ENCODE measurements around the gene MS4A8. TPM values are rescaled to one million over a fixed set of nuclear protein-coding genes. Genes with fewer than 3 reads are reported as not detected.
"Not testable (repeated sequence)": the region's sequence is repeated elsewhere in the genome, so short reads cannot be mapped to it uniquely, and the experiment has no call there.

The MS4A8 gene
- total RNA-seq, 2 experiments from 2014 or later = not detected

DNA sequence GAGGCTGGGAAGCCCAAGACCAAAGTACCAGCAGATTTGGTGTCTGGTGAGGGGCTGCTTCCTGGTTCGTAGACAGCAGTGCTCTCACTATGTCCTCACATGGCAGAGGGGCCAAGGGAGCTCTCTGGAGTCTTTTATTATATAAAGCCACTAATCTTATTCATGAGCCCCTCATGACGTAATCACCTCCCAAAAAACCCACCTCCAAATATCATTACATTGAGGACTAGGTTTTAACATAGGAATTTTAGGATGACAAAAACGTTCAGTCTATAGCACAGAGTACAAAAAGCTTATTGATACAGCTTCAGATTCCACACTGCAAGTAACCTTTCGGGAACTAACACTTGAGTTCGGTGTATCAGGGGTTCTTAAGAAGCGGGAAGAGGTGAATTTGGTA, 21.0 kb downstream of the MS4A8 start:
- POLR2A ChIA-PET = no interaction called here

DNA sequence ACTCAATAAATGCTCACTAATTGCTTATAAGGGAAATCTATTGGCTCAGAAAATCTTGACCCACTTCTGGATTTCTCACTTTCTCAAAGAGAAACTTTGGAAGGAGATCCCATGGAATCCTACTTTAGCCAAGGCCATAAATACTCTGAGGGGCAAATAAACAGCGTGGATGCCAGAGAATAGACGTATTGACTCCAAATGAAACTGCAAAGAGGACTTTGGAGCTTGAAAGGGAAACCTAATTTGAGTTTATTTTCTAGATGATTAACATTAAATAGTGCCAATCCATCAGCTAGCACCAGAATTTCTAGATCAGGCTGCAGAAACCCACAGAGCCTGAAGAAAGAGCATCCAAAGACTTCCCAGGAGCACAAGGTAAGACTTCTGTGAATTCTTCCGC, 25.0 kb downstream of the MS4A8 start, which contains the start of gene MS4A18:
TSS of gene MS4A18 (plus strand) at position 301 of the 400 bp plus-strand sequence.
- ChIA-PET POLR2A (no interaction called here), CTCF (no interaction called here)

More for the DNA sequence above, 21.0 kb downstream of the MS4A8 start:
- CTCF ChIA-PET = no interaction called here

DNA sequence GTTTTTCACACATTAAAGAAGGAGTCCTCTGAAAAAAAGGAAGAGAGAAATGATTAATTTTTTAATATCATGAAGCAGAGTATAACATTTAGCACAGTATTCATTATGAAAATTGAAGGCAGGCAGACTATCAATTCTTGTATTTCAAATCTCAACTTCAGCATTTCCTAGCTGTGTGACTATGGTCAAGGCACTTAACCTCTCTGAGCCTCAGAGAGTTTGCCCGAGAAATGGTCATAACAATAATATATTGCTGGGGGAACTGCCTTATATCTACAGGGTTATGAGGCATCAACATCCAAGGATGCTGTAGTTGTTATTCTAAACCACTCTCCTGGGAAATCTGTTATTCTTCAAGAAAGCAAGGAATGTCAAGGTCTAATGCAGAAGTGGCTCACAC, 26.2 kb downstream of the MS4A8 start:
- CTCF ChIA-PET = no interaction called here
- POLR2A ChIA-PET = no interaction called here

DNA sequence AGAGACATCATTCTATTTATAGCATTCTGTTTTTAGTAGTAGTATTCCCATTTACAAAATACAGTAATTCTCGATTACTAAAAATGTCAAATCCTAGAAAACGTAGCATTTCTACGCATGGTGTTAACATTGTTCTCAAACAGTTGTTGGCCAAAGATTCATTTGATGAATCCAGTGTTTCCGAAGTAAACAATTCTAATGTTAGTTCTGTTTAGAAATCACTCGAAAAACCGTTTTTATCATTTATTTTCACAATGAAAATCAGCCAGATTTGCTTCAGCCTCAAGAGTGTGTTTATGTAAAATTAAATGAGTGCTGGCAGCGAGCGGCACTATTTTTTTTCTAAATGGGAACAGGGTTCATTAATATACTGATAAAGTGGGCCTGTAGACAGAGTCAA, 32.2 kb downstream of the MS4A8 start:
- CTCF ChIA-PET = no interaction called here
- POLR2A ChIA-PET = no interaction called here

DNA sequence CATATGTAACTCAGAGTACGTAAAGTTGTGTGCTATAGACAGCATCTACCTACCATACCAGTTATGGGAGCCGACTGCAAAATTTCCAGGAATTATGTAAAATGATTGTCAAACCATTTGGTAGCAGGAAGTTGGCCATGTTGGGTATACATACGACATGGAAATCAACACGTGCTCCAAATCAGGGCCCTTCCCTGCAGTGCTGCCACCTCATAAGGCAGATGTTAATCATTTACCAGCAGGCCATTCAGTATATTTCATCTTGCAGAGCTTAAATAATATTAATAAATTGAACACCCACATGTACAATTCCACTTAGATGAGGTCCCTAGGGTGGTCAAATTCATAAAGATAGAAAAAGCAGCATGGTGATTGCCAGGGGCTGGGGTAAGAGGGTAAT, 34.9 kb downstream of the MS4A8 start:
- ChIA-PET POLR2A (no interaction called here), CTCF (no interaction called here)

DNA sequence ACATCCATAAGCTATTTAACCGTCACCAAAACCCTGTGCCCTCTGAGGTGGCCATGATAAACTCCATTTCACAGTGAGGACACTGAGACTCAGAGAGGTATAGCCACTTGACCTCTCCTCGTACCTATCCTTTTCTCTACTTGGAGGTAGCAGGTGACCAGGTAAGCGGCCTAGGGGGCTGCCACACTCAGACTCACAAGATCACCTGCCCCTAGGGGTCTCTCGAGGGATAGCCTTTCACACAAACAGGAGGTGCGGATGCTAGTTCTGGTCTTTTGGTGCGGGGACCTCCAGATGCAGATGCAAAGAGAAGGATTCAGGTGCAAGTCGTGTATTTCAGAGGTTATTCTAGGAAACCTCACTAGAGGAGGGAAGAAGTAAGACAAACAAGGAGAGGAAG, 39.7 kb downstream of the MS4A8 start:
- CTCF ChIA-PET = no interaction called here
- POLR2A ChIA-PET = no interaction called here

DNA sequence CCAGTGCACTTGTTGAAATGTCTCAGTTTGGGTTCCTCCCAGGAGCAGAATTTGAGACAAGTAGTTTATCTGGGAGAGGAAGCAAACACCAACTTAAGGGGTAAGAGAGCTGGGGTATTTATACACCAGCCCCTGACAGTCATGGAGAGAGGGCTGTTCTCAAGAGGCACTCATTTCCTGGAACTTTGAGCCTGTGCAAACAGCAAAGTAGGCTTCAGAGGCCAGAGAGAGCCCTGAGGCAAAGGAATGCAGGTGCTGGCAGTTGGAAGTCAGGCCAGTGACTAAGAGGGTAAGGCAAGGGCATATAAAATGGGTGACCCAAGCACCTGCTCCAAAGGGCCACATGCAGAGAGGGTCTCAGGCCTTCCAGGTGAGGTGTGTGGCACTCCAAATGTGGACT, 41.2 kb downstream of the MS4A8 start:
- POLR2A ChIA-PET = no interaction called here
- CTCF ChIA-PET = interaction anchor here (0.6 kb wide), 1 partner anchor 13 kb away, joined by 3 read pairs; no protein-coding TSS in a partner anchor

DNA sequence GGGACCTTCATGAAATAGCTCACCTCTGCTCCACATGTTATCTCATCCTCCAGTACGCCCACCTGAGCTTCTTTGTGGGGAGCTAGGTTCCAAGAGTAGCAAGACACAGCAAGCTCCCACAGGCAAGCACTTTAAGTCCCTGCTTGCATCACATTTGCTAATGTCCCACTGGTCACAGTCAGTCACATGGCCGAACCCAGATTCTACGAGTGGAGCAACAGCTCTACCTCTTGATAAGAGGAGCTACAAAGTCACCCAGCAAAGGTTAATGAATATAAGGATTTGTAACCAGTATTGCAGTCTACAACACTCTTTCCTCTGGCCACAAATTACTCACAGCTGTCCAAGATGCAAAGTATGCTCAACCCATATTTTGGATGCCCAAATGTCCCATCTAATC, 42.0 kb downstream of the MS4A8 start:
- ChIA-PET CTCF (interaction anchor here (1.0 kb wide), 1 partner anchor 23 kb away, joined by 3 read pairs; no protein-coding TSS in a partner anchor), POLR2A (no interaction called here)

DNA sequence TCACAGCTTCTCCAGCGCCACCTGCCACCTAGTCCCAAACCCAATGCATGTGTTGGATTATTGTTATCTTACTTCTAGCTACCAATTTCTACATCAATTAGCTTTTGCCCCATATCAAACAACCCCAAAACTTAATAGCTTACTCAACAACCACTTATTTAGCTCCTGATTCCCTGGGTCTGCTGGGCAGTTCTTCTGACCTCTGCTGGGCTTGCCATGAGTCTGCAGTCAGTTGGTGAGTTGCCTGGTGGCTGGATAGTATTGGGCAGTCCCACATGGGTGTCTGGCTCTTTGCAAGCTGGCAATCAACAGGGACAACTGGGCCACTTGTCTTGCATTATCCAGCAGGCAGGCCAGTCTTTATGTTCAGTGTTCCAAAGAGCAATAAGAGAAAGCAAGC, 43.6 kb downstream of the MS4A8 start:
- ChIA-PET POLR2A (no interaction called here), CTCF (interaction anchor here (0.6 kb wide), 1 partner anchor 18 kb away, joined by 3 read pairs; no protein-coding TSS in a partner anchor)

DNA sequence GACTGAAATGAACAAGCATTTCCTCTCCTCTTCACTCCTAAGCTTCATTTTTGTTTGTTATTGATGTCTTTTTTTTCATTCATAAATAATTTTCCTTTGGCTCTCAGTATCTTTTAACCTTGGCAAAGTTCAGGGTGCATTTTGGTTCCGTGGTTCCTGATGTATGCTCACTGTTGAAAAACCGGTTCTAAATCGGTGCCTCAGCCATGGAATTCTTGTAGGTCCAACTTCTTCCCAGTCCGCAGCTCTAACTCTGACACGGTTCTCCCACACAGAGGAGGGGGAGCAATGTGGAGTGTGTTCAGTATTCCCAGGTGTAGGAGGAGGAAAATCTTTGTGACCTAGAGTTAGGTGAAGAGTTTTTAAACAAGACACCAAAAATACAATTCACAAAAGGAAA, 44.7 kb downstream of the MS4A8 start:
- CTCF ChIA-PET = no interaction called here
- POLR2A ChIA-PET = no interaction called here

DNA sequence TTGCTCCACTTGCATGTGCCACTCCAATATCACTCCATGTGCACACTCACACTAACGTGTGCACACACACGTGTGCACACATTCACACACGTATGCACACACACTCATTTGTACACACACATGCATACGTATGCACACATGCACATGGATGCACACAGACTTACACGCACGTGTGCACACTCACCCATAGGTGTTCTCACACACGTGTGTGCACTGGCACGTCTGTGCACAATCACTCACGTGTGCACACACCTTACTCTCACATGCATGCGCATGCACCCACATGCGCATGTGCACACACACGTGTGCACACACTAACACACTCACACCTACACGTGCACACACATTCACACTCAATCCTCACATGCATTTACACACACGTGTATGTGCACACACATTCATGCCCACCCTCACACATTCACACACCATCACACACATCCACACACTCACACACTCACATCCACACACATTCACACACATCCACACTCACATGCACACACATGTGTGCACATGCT, 48.0 kb downstream of the MS4A8 start:
- ChIA-PET POLR2A (no interaction called here), CTCF (no interaction called here)

DNA sequence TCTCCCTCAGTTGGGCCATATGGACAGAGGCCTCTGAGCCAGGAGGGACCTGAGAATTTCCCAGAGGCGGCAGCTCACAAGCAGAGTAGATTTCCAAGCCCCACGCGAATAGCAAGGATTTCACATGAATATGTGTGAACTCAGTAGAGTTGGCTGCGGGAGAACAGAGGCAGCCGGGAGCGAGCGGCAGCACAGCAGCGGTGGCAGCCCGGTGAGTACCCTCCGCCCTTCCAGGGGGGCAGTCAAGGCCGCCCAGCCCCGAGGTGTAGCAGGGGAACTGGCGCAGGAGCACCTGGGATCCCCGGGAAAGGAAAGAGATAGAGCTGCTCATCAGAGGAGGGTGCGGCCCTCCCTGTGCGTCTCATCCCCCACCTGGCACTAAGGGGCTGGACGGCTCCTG, 48.8 kb downstream of the MS4A8 start:
- ChIA-PET CTCF (no interaction called here), POLR2A (no interaction called here)

DNA sequence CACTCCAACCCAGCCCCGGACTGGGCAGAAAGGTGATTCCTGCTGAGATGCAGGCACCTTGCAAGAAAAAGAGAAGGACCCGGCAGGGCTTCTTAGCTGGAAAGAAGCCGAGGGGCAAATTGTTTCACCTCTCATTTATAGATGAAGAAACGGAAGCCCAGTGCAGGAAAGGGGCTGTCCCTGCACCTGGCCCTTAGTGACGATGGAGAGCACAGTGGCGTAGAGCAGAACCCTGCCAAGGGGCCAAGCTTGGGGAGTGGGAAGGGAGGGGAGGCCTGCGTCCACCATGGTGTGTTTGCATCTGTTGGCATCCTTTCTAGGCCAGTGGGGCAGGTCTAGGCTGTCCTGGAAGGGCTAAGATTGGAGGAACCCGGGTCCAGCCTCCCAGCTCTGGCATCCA, 49.4 kb downstream of the MS4A8 start:
- ChIA-PET POLR2A (no interaction called here), CTCF (no interaction called here)

DNA sequence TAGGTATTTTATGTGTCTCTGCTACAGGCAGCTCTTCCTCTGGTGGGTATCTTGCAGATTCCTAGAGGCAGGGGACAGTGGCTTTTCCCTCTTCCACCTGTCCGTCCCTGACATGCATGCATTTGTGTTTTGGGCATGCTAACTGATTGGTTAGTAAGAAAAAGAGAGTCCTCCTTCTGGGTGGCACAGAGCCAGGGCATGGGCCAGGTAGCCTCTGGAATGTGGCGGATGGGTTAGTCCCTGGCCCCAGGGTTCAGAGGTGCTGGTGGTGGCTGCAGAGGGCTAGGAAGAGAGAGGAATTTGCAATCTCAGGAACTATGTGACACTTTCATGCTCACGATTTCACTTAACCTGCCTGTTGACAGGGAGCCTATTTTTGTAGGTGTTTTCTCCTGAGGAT, 51.5 kb downstream of the MS4A8 start:
- POLR2A ChIA-PET = no interaction called here
- CTCF ChIA-PET = no interaction called here

DNA sequence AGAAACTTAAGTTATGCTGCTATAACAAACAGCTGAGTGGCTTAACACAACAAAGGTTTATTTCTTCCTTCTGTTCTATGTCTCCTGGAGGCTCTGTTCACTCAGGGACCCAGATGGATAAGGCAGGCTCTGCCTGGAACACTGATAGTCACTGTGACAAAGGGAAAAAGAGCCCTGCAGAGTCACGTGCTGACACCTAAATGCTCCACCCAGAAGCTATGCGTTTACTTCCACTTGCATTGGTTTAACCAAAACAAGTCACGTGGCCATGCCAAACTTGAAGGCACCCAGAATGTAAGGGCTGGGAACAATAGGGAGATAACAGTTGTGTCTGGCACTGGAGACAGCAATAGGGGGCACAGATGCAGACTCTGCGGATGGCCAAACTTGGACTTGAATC, 53.9 kb downstream of the MS4A8 start:
- CTCF ChIA-PET = no interaction called here

DNA sequence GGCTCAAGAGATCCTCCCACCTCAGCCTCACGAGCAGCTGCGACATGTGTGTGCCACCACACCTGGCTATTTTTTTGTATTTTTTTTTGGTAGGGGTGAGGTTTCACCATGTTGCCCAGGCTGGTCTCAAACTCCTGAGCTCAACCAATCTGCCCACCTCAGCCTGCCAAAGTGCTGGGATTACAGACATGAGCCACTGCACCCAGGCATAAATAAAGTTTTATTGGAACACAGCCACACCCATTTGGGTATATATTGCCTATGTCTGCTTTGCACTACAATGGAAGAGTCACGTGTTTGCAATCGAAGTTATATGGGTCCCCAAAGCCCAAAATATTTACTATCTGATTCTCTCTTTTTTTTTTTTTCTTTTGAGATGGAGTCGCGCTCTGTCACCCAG, 55.5 kb downstream of the MS4A8 start:
- ChIA-PET POLR2A (no interaction called here), CTCF (no interaction called here)

More for the DNA sequence above, 53.9 kb downstream of the MS4A8 start:
- POLR2A ChIA-PET = no interaction called here

DNA sequence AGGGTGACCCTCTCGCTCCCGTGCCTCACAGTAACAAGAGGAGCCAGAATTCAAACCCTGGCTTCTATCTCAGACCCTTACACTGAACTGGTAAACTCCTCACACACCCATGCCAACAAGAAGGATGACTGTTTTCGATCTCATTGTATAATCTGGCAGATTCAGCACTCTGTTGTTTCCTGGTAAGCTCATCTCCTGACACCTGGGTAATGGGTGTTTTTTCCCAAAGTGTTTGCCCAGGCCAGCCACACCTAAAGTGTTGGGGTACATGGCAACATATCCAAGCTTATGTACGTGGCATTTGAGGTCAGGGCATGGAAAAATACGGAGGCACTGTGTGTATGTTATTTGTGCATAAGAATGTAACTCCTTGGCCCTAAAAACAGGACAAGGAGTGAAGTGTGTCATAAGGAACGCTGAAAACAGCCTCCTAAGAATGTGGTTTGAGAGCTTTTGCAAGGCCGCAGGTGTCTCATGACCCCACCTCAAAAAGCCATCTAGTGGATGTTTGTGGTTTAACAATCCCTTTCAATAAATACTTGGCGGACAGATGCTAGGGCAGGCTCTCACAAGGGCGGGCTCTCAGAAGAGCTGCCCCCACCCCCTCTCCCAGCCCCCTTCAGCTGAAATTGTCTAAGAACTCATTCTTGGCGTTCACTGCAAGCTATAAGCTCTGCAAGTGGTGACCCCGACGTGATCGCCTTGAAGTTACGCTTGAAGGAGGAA, 57.1 kb downstream of the MS4A8 start, which contains the start of gene MS4A15:
TSS of gene MS4A15 (plus strand) at position 561 of the 726 bp plus-strand sequence. CDS start 6,867 bp downstream, outside the sequence.
- CTCF ChIA-PET = interaction anchor here (1.0 kb wide), 1 partner anchor 9 kb away, joined by 4 read pairs; no protein-coding TSS in a partner anchor

DNA sequence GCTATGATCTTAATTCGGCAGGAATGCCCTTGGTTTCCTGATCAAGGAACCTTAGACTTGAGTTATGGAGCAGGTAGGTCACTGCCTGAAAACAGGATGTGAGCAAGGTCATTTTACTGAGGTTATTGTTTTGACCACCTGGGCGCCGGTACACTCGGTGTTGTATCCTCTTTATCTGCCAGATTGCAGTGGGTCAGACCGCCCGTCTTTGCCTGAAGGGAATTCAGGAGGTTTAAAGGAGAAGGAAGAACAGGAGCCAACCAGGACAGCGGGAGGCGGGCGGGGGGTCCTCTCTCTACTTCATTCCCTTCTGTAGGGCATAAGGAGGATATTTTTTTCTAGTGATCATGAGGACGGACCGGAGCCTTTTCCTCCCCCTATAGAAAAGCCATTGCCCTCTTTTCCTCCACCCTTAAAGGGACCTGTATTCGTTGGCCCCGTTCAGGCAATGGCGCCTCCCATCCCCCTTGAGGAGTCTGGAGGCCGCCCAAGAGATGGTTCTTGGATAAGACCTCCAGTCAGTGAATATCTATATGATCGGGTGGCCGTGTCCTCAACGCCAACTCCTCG, 57.9 kb downstream of the MS4A8 start:
- ChIA-PET POLR2A (no interaction called here), CTCF (interaction anchor here (1.0 kb wide), 1 partner anchor 8 kb away, joined by 4 read pairs; no protein-coding TSS in a partner anchor)

More for the DNA sequence above, 57.1 kb downstream of the MS4A8 start, which contains the start of gene MS4A15:
- POLR2A ChIA-PET = no interaction called here

DNA sequence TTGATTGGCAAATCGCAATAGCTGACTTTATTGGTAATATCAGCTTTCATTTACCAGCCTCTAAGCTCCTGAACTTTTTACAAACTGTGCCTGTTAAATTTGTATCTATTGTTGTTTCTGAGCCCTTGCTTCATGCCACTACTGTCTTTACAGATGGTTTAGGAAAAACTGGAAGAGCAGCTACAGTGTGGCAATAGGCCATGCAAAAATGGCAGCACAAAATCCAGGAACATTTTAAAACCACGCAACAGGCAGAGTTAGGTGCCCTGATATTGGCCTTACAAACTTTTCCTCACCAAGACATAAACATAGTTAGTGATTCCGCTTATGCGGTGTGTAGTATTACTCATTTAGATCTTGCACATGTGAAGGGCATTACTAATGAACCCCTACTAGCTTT, 59.3 kb downstream of the MS4A8 start:
- POLR2A ChIA-PET, CTCF ChIA-PET: not testable (repeated sequence)

DNA sequence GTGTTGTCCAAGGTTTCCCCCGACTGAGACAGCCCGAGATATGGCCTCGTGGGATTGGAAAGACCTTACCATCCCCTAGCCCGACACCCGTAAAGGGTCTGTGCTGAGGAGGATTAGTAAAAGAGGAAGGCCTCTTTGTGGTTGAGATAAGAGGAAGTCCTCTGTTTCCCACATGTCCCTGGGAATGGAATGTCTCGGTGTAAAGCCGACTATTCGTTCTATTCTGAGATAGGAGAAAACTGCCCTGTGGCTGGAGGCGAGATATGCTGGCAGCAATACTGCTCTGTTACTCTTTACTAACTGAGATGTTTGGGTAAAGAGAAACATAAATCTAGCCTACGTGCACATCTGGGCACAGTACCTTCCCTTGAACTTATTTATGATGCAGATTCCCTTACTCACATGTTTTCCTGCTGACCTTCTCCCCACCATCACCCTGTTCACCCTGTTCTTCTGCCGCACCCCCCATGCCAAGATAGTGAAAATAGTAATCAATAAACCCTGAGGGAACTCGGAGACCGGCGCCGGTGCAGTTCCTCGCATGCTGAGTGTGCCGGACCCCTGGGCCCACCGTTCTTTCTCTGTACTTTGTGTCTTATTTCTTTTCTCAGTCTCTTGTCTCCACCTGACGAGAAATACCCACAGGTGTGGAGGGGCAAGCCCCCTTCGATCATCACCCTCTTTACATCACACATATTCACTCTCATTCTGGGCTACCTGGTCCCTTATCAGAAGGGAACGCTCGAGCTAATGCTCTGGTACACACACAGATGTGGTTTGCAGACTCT, 60.2 kb downstream of the MS4A8 start:
- CTCF ChIA-PET = interaction anchor here (1.5 kb wide), 1 partner anchor 10 kb away, joined by 5 read pairs; no protein-coding TSS in a partner anchor
- POLR2A ChIA-PET = not testable (repeated sequence)
